ENCODE results near the gene TTPAL. TPM values are rescaled to one million over a fixed set of nuclear protein-coding genes. Genes with fewer than 3 reads are reported as not detected.

TTPAL gene, protein sequence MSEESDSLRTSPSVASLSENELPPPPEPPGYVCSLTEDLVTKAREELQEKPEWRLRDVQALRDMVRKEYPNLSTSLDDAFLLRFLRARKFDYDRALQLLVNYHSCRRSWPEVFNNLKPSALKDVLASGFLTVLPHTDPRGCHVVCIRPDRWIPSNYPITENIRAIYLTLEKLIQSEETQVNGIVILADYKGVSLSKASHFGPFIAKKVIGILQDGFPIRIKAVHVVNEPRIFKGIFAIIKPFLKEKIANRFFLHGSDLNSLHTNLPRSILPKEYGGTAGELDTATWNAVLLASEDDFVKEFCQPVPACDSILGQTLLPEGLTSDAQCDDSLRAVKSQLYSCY
- total RNA-seq (2021) = 19.5 and 21.1 TPM in 2 replicates
- long read RNA-seq, full-length matches to known transcripts = 78 of 109 reads
- long read RNA-seq, partial matches to known transcripts = 3 of 109 reads
- long read RNA-seq, other reads (novel, unspliced or antisense) = 28 of 109 reads

DNA sequence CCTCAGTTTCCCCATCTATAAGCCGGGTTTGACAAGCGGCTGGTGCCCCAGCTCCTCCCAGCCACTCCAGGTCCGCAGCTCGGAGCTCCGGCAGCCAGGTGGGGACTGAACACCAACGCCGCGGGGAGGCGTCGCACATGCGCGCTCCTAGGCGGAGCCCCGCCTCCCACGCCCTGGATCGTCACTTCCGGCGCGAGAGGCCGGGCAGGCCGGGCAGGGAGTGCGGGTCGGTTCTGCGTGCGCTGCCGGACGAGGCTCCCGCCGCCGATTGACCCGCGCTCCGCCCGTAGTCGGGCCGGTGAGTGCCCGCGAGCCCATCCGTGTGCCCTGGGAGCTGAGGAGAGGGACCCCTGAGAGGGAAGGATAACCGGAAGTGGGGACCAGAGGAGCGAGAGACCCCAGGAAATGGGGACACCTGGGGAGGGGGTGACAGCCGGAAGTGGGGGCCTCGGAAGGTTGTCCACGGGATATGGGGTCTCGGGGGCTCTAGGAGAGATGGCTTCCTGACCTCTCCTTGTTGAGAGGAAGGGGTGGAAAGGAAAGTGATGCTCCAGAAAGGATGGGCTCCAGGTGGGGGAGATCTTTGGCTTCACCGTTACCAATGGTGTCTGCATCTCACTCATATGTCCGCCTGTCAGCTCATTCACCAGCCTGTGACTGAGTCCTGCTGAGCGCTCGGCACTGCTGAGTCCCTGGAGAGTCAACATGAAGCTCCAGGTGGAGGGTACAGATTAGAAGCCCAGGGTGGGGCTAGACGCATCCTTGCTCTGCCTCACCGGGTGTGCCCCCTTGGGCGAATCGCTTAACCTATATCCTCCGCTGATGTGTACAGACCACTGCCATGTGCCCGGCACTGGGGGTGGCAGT lies at the start of gene TTPAL:
TSS of gene TTPAL (plus strand) at position 181 of the 867 bp plus-strand sequence. CDS start 4,126 bp downstream, outside the sequence.
- Histone ChIP-seq H2BK5ac (ENCODE audit: insufficient read length, low read length) (no peak within 1 kb of the TSS), H2BK12ac (ENCODE audit: insufficient read length, low read depth, low read length) (no peak within 1 kb of the TSS), H3K4me1 (ENCODE audit: insufficient read depth, low read length) (peaks cover 3% of the 10 kb centered on the region; the same call in 1 of the 2 replicates), H3K9ac (ENCODE audit: extremely low read depth, insufficient read length, low read length) (peak within 1 kb of the TSS; percentile 53), H2AFZ (ENCODE audit: low read length) (peak within 1 kb of the TSS; percentile 1), H4K20me1 (ENCODE audit: control insufficient read depth, insufficient read depth, insufficient read length) (no peaks in the 10 kb centered on the region), H3K27me3 (ENCODE audit: insufficient read depth, low read length) (no peaks in the 10 kb centered on the region), H4K5ac (ENCODE audit: insufficient read length, low read depth, low read length) (no peak within 1 kb of the TSS), H2AK5ac (ENCODE audit: insufficient read length, low read length) (no peak within 1 kb of the TSS), H3K79me1 (ENCODE audit: insufficient read depth, low read depth, low read length, poor library complexity, severe bottlenecking) (no peaks in the 10 kb centered on the region), H3K18ac (ENCODE audit: insufficient read length, low read depth, low read length) (peak within 1 kb of the TSS; percentile 29), H3K14ac (ENCODE audit: insufficient read depth, low read length) (no peak within 1 kb of the TSS), H3K23me2 (ENCODE audit: insufficient read length, low read depth, low read length, poor library complexity, severe bottlenecking) (no peaks in the 10 kb centered on the region), H3K4me2 (ENCODE audit: insufficient read depth, insufficient read length, low read length) (peak within 1 kb of the TSS; percentile 83), H3K23ac (ENCODE audit: insufficient read length, low read depth, low read length) (no peak within 1 kb of the TSS), H2BK120ac (ENCODE audit: low read depth, low read length, poor library complexity, severe bottlenecking) (no peak within 1 kb of the TSS), H4K91ac (ENCODE audit: insufficient read length, low read depth, low read length) (no peak within 1 kb of the TSS), H3K56ac (ENCODE audit: insufficient read length, low read depth, low read length) (no peak within 1 kb of the TSS), H2BK15ac (ENCODE audit: low read depth, low read length) (no peak within 1 kb of the TSS; the same call in 1 of the 2 replicates), H4K8ac (replicated peaks; ENCODE audit: insufficient read length, low read depth, low read length) (no peak within 1 kb of the TSS), H2BK20ac (ENCODE audit: low read depth, low read length, poor library complexity, severe bottlenecking) (no peak within 1 kb of the TSS), H3K9me3 (ENCODE audit: control insufficient read depth, low read depth, low read length) (no peaks in the 10 kb centered on the region), H3K79me2 (ENCODE audit: insufficient read depth, low read length) (no peaks in the 10 kb centered on the region), H3K4ac (ENCODE audit: low read depth, low read length) (no peak within 1 kb of the TSS), H3K27ac (ENCODE audit: insufficient read length, low read depth, low read length) (no peak within 1 kb of the TSS), H3T11ph (ENCODE audit: low read length) (no peak within 1 kb of the TSS)
- TF ChIP-seq, protein P1, sequence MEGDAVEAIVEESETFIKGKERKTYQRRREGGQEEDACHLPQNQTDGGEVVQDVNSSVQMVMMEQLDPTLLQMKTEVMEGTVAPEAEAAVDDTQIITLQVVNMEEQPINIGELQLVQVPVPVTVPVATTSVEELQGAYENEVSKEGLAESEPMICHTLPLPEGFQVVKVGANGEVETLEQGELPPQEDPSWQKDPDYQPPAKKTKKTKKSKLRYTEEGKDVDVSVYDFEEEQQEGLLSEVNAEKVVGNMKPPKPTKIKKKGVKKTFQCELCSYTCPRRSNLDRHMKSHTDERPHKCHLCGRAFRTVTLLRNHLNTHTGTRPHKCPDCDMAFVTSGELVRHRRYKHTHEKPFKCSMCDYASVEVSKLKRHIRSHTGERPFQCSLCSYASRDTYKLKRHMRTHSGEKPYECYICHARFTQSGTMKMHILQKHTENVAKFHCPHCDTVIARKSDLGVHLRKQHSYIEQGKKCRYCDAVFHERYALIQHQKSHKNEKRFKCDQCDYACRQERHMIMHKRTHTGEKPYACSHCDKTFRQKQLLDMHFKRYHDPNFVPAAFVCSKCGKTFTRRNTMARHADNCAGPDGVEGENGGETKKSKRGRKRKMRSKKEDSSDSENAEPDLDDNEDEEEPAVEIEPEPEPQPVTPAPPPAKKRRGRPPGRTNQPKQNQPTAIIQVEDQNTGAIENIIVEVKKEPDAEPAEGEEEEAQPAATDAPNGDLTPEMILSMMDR (conservative IDR thresholded peaks at IDR 0.05) = no peak
- DNase-seq = peak; percentile 94
- peak within 1 kb of the TSS; percentile 91 to 95 for H3K4me3 Mint-ChIP-seq
- H3K27ac Mint-ChIP-seq = peak within 1 kb of the TSS; percentile 80 to 91 (median 91); a peak in 6 of 7 replicates
- no peaks in the 10 kb centered on the region for H3K9me3 Mint-ChIP-seq
- peaks cover 16 to 18% of the 10 kb centered on the region in 2 experiments for H3K4me1 Mint-ChIP-seq
- H3K36me3 Mint-ChIP-seq (ENCODE audit: insufficient read depth in 1 of 3, low read depth in 3 of 3) = peaks cover 3 to 9% (median 8%) of the 10 kb centered on the region in 3 experiments; a peak in 5 of 7 replicates
- no CpG with 5 or more reads among the region's 55 CpGs for WGBS (ENCODE audit: extremely low coverage, insufficient read length, low lambda C conversion rate)
- H3K27me3 Mint-ChIP-seq (ENCODE audit: low read depth) = peaks cover 5% of the 10 kb centered on the region

All from H9 (cell line).